ENCODE results near the gene LYPD6B.
A peak's percentile ranks its signal among the peaks of the same experiment; 100 is the strongest.

LYPD6B gene

DNA sequence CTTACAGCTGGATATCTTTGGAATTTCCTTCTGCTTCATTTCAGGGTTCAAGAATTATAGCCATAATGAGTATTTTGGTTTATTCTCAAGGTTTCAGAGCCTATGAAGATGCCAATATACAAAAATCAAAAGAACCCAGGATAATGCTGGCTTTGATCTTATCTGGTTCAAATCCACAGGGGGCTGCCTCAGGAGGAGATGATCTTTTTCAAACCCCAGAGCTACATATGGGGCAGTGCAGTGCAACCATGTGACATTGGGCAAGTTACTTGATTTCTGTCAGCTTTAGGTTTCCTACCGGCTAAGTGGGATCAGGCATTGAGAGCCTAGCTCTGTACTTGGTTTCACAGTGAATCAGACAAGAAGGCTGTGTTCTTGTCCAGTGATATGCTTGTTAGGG is 23.0 kb upstream of the LYPD6B start:
- no peak for DNase-seq

DNA sequence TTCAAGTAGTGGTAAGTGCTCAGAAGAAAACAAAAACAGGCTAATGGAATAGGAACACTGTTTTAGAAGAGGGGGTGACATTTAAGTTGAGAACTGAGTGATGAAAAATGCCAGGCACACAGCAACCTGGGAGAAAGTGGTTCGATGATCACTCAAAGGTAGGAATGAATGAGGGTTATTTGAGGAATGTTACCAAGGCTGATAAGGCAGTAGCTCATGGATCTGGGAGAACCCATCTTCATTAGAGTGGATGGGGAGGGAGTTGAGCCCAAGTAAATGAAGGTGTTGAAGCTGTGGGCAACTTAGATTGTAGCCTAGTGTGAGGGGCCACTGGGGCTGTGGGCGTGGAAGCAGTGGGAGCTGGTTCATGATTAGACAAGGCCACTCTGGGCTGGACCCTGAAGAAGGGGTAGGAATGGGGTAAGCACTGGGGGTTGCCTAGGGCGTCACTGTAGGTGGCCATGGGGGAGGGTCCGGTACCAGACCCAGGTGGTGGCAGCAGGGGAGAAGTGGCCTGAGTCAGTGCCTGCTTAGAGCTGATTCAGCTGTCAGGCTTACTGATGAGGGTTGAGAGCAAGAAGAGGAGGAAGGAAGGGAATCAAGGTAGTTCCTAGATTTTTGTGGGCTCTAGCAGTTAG is 22.5 kb upstream of the LYPD6B start:
- no peak for DNase-seq

DNA sequence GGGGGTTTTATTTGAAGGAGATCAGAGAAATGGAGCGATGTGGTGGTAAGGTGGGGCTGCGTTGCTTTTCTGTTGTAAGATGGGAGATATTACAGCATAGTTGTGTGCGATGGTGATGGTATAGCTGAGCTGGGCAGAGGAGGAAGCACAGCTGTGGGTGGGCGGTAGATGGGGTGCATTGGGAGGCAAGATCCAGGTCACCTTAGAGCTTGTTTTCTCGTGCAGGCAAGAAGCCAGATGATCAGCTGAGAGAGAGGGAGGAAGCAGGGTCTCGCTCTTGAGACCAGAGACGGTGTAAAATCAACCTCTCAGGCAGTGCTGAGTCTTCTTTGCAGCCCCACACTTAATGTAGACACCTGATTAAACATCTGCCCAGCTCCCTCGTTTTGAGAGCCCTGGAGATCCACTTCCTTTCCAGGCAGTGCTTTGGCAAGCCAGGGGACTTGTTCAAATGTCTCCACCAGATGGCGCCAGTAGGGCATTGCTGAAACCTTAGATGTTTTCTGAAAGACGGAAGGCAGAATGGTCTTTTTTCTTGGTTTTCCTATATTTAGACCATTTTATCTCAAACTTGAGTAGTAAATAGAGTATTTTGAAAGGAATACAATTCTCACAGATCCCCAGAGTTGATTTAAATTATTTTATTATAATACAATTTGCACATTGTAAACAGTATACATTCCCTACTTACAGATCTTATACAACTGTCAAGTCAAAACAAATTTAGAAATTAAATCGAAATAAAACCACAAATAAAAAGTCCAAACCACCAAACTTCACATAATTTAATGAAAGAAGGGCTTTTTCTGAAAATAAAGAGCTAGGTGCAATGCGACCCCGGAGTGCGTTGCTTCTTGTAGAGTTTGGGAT is 21.1 kb upstream of the LYPD6B start:
- peak; percentile 74 for DNase-seq

DNA sequence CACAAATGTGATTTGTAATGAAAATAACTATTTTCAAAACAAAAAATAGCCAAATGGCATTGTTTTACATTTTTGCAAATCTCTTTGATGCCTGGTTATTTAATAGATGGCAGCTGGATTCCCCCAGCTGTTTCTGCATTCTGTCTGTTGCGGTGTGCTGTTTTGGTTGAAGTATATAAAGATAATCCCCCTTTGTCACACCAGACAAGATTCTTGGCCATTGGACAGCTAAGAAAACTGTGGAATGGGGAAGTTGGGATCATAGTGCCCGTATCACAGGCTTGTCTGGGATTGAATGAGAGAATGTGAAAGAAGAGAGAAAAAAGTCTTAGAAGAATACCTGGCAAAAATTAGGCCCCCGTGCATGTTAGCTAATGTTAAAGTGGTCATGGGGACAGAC is 19.5 kb upstream of the LYPD6B start:
- no peak for DNase-seq

DNA sequence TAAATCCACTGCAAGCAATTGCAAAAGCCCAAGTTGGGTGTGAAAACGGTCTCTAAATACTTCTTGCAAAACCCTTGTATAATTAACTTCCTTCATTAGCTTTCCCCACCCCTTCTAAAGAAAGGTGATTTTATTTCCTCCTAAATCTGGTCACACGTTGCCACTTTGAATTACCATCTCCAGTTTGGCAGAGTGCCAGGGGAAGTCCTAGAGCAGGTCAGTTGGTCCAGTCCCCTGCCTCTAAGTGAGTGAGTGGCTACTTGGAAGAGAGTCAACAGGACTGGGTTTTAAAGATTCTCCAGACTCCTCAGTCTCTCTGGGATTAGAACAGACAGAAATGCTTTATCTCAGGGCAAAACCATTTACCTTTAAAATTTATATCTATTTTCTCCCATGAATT is 18.7 kb upstream of the LYPD6B start:
- no peak for DNase-seq

DNA sequence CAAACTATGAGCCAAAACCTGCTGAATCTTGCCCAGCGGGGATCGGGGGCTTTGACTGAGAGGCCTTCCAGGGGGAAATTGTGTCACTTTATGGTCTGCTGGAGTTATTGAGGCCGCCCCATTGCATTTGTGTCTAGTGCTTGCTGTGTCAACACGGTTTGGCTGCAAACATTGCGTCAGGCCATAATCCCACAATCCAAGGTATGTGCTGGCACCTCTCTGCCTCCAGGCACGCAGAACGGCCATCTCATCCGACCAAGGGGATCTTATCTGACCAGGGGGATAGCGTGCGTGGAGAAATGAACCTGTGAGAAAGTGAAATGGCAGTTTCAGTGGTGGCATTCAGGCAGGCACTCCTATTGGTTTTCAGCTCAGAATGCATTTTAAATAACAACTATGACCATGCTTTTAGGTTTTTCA is 18.1 kb upstream of the LYPD6B start:
- DNase-seq: no peak

DNA sequence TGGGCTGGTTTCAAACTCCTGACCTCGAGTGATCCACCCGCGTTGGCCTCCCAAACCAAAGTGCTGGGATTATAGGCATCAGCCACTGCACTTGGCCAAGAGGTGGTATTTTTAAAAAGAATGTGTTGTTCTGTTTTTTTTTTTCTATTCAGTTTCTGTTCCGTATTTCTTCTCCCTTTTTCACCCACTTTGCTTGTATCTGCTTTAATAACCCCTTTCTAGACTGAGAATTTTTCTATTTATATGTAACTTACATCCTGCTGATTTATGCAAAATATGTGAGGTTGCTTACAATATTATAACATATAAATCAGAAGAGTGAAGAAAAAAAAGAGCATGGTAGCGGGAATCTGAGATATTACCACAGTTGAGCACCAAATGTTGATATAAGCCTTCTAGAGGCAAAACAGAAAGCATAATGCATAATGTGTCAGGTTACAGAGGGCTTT is 17.2 kb upstream of the LYPD6B start:
- DNase-seq: no peak

DNA sequence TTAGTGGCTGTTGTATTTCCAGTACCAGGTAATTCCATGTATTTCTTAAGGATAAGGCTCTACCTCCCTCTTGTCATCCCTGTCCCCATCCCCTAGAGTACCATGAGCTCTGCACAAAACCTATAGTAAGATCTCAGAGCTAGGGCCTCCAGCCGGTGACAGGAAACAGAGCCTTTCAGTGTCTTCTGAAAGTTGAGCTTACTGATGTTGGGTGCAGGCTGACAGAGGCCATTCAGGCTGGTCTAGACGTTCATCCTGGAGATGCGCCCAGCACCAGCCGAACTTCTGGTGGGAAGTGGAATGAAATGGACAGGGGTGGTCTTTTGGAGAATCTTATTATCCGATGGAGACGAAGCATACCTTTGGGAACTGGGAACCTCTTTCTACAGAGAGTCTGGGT is 16.7 kb upstream of the LYPD6B start:
- DNase-seq: no peak

DNA sequence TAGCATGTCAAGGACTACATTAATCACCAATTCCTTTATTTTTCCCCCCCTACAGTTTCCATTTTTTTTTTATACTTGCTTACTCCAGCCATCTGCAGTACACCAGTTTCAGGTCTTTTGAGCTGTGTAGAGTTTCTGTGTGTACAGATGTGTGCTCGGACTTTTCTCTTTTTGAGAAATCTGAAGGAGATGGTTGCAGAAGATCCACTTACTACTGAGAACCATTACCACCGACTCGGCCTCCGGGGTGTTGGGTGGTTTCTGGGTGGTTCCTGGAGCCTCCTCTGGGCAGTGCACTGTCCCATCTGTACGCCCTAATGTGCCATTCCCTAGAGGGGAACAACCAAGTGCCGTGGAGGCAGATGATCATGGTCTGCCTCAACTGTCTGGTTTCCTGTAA is 15.4 kb upstream of the LYPD6B start:
- no peak for DNase-seq

DNA sequence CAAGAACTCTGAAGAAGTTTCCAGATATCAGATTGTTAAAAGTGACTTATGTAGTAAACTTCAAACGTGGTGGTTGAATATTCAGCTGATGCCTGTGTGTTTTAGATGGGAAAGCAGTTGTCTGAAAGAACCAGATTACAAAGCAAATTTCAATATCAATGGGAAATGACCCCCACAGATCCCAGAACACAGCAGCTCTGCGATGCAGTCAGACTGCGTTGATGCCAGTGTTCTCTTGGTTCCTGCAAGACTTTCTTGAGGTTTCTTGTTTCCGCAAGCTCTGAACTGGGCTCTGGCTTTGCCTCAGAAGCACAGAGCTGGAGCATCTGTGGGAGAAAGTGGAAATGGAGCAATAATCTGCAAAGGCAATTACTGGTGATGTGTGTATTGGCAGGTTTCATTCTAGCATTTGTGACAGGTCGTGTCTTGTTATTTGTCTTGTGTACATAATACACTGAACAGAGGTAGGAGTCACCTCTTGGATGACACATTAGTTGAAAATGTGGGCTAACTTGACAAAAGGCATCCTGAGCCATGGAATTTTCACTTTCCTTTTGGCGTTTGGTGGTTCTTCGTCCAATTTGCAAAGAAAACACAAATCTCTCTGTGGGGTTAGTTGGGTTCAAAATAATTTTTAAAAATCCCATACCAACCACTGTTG is 10.8 kb upstream of the LYPD6B start:
- DNase-seq: no peak

DNA sequence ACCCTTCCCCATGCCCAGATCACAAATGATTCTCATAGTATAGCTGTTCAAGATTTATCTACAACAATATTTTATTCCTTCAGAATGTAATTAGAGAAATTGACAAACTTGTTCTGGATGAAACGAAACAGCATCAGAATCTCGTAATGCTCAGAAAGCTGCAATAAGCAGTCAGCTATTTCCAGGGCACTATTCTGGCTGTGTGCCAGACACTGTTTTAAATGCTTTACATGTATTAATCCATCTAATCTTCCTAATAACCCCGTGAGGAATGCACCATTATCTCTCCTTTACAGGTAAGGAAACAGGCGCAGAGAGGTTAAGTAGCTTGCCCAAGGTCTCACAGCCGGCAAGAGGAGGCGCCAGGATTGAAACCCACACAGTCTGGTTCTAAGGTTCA is 10.1 kb upstream of the LYPD6B start:
- DNase-seq: no peak

DNA sequence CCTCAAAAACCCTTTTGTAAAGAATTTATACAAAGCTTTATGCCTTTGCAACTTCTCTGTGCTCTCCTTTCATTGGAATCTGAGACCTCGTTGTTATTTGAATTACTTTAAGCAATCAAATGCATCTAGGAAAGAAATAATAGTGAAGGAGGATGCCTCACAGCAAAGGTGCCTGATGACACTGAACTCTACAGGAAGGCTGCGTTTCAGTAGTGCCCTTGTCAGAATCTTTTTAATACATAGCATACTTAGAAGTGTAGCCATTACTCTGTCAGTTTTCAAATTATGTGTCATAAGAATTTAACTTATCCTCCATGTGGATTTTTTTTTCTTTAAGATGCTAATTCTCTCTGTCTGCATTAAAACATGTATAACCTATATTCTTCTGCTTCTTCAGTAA is 9.6 kb upstream of the LYPD6B start:
- no peak for DNase-seq

DNA sequence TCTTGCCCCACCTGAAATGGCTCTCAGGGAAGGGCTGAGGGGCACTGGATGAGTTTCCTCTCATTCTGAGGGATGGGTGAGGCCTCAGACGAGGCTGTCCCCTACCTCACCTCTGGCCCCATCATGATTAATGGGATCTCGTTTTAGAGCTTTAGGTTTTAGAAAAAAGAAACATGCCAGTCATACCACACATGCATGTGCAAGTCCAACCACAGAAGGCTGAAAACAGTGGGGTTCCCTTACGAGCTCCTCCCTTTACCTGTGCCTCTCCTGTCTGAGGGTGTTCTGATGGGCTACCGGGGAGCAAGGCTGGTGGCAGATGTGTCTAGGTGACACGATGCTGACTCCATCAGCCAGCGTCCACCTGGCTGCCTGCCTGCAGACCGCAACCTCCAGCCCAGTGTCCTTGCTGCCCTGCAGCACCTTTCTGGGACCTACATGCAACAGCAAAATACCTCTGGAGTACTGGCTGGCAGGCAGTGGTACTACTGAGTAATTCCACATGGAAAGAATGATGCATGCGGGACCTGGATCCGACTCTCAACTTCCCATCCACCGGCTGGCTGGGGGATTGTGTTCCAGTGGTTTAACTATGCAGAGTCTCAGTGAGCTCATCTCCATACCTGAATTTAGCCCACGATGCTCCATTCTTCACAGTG is 9.1 kb upstream of the LYPD6B start:
- no peak for DNase-seq

DNA sequence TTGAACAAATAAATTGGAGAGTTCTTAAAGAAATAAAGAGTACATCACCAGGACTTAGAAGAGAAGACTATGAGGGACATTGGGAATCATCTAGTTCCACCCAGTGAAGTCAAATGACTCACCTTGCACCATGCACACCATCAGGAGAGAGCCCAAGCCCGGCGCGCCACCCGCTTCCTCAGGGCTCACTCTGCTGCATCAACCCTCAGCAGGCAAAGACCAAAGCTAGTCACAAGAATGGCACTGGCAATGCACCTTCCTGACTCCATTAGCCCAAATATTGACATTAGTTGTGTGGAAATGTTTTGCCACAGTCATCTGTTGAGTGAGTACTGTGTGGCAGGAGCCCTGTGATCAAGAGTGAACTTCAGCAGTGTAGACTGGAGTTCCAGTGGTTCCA is 7.1 kb upstream of the LYPD6B start:
- DNase-seq: no peak

DNA sequence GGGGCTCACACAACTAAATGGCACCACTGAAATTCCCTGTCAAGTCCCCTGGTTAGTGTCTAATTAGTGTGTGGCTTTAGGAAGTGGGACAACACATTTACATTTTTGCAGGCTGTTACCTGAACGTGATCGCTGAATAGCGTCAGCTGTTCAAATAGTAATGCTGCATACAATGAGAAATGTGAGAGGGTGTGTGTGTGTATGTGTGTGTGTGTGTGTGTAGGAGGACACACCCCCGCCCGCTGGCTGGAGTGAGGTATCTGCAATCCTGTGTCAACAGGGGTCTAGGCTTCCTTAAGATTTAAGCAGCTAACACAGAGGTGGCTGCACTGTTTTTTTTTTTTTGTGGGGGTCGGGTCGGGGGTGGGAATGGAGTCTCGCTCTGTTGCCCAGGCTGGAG is 4.8 kb upstream of the LYPD6B start:
- DNase-seq: no peak

DNA sequence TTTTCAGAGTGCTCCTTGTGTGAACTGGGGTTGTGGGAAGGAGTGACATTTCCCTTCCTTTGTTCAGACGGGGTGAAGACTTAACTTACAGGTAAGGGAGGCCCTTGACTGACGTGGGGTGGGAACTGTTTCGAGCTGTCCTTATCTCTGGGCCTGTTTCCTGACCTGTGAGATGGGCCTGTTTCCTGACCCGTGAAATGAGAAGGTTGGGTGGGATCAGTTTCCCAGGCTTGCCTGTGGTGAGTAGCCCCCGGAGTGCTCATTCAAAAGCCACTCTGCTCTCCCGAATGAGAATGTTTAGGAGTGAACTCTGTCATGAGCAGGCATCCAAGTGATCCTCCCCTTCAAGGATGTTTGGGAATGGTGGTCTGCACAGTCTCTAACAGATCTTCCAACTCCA is 4.1 kb upstream of the LYPD6B start:
- no peak for DNase-seq

DNA sequence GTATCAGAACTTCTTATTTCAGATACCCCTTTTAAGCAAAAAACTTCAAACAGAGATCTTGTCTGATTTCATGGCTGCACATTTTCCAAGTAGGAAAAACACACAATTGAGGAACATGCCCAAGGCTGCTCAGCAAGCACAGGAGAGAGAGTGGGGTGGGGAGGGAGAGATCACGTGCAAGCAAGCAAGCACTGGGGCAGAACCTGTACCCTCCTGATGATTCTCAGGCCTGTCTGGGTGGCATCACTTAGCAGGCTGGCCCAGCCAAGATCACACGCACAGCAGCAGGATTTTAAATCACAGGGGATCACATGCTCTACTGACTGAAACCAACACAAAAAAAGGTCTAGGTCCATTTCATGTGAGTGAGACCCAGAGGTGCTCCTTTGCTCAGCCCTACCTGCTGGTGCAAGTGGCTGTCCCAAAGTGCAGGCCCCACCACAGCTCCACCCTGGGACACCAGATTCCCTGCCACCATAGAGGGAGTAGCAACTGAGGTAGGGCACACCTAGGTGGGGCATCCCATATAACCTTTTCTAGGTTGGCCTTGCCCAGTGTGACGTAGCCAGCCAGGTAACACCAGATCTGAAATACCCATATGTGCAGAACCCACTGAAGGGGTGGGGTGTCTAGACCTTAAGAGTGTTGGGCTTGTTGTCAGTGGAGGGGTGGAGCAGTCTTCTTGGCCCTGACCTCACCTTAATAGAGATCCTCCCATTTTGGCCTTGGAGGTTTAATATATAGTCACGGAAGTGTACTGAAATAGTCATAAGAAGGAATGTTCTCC is 1.8 kb upstream of the LYPD6B start:
- DNase-seq: no peak

DNA sequence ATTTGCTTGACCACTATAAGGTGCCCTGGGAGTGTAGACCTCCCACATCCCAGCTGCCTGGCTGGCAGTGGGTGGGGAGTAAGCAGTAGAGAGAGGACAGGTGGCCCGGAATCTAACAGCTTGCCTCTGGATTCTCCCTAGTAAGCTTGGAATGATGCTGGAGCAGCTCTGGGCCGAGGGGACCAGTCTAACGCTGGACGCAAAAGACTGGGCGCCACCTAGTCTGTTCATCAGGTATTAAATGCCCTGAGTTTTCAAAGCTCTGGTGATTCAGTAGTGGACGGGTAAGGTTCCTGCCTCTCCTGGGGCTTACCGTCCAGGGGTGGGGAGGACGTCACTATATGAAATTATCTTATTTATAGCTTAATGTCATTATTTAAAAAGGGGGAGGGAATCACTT is 648 bp upstream of the LYPD6B start:
- no peak for DNase-seq

DNA sequence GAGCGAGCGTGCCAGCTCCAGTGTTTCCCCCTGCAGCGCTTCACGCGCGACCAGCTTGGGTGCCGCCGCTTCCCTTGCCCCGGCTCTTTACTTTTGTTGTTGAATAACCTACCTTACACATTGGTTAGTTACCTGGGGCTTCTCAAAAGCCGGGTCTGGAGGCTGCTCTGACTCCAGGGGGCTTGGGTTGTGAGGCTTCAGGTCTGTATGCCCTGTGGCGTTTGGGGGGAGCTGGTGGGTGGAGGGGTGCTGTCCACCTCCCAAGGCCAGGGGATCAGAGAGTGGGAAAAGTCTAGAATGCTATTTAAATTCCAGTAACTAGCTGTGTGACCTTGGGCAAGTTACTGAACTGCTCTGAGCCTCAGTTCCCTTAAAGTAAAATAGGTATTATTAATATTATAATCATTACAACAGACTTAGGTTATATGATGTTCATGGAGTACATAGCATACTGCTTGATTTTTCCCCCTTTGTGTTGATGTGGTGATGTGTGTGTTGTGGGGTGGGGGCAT is 770 bp downstream of the LYPD6B start:
- no peak for DNase-seq

DNA sequence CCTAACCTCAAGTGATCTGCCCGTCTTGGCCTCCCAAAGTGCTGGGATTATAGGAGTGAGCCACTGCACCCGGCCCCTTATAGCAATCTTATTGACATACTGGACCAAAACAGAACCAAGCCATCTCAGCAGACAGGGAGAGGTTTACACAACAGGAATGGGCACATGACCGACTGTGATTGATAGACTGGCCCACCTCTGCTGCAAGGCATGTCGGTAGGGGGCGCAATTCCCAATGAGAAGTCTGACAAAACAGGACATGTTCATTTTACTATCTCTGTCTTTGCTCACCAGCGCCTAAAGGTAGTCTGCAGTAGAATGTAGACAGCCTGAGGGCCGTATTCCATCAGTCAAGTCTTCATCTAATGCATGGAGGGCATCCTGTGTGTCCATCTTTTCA is 2.0 kb downstream of the LYPD6B start:
- DNase-seq: no peak

DNA sequence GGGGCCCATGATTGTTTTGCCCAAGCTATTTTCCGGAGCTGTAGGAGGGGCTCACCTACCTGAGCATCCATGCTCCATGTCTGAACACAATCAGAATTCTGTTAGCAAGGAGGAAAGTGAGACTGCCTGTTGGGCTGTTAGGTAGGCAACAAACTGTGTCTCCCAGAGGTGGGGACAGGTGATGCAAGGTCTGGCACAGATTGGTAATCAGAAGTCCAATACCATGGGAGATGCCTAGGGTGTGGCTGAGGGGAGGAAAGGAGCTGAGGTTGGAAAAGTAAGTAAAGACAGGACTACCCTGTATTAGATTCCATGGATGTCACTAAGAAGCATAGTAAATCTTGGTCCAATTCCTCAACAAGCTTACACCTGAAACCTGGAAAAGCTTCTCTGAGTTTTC is 3.0 kb downstream of the LYPD6B start:
- DNase-seq: no peak

DNA sequence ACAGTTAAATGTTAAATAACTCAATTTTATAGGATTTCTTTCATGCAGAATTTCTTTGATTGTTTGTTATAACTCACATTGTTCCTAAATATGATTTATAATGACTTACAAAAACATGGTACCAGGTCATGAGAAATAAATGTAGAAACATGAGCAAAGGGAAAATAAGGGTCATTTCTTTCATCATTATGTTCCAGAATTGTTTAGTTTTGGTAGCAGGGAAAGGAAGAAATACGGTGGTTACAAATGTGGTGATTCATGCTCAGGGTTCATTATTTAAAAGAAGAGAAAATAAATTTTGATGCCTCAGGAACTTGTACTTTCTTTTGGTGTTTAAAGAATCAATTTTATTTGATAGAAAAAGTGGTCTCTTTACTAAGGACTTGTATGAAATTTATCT is 4.4 kb downstream of the LYPD6B start:
- no peak for DNase-seq

DNA sequence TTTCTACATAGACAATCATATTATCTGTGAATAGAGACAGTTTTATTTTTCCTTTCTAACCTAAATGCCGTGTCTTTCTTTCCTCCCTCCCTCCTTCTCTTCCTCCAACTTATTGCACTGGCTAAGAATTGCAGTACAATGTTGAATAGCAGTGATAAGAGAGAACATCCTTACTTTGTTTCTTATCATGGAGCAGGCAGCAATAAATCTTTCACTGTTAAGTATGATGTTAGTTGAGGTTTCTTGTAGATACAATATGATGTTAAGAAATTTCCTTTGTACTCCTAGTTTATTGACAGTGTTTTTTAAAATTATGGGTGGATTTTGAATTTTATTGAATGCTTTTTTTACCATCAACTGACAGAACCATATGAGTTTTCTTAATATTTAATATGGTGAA is 6.0 kb downstream of the LYPD6B start:
- DNase-seq: no peak
